A549 (cell line): ENCODE results near the gene ZFHX3.

Experiments
- CTCF ChIP-seq: fragments of >200 bp; sonication (Bioruptor Twin); formaldehyde crosslinking; IDR thresholded peaks from 3 replicates; pipeline ENCODE4 v1.5.1; 2016
- HDAC2 ChIP-seq: fragments of 200-600 bp; sonication (generic); IDR thresholded peaks from 2 replicates; pipeline ENCODE4 v1.6.1; 2016
- HMGXB4 ChIP-seq: fragments of 250-450 bp; sonication (Bioruptor Pico); IDR thresholded peaks from 2 replicates; pipeline ENCODE4 v1.5.0; 2021; ENCODE audit warnings: mild to moderate bottlenecking, moderate library complexity, borderline replicate concordance
- JUNB ChIP-seq: fragments of >200 bp; sonication (Bioruptor Twin); formaldehyde crosslinking; IDR thresholded peaks from 2 replicates; pipeline ENCODE4 v1.6.1; 2016
- MAX ChIP-seq: IDR thresholded peaks from 2 replicates; pipeline ENCODE4 v1.6.1; 2012
- RFX5 ChIP-seq: fragments of 450-650 bp; IDR thresholded peaks from 2 replicates; pipeline ENCODE4 v1.7.1; 2014; ENCODE audit warnings: antibody characterized with exemption, mild to moderate bottlenecking, moderate library complexity
- RNF2 ChIP-seq: fragments of 200-600 bp; sonication (generic); IDR thresholded peaks from 2 replicates; pipeline ENCODE4 v1.6.1; 2016; ENCODE audit warnings: low read depth, mild to moderate bottlenecking, antibody characterized with exemption, moderate library complexity, borderline replicate concordance

GRCh38 chr16:73011926-73012325 lies 36.0 kb downstream of the ZFHX3 start:
- TF ChIP-seq CTCF (0 out of 3 replicates have a peak, but pooled peaks have one; percentile 11), RNF2 (no peak), HDAC2 (no peak), RFX5 (no peak), HMGXB4 (CRISPR knock-in tag) (no peak), MAX (no peak), JUNB (no peak)
